IPS-NIHi7 (cell line): Measurements from ENCODE around the gene HSD11B1.

Experiments
- DNase-seq: peaks from one replicate; pipeline ENCODE4 v3.0.0; 2012; ENCODE audit warnings: mixed read lengths; ENCODE audit errors: extremely low spot score

HSD11B1 gene

GRCh38 chr1:209727286-209727685 is 22.6 kb downstream of the HSD11B1 start:
- no peak for DNase-seq

GRCh38 chr1:209727785-209728184 is 23.1 kb downstream of the HSD11B1 start:
- DNase-seq = no peak

- DNase-seq = no peak
Measured at GRCh38 chr1:209728466-209728865, 23.8 kb downstream of the HSD11B1 start.

- DNase-seq = no peak
Measured at GRCh38 chr1:209729436-209729835, 24.8 kb downstream of the HSD11B1 start.

- no peak for DNase-seq
Measured at GRCh38 chr1:209732725-209733124, 28.1 kb downstream of the HSD11B1 start.

GRCh38 chr1:209733409-209734192 is 29.0 kb downstream of the HSD11B1 start:
- no peak for DNase-seq

- no peak for DNase-seq
Measured at GRCh38 chr1:209736490-209737117, 32.0 kb downstream of the HSD11B1 start.

GRCh38 chr1:209737118-209737505 is 32.5 kb downstream of the HSD11B1 start:
- no peak for DNase-seq

- DNase-seq = no peak
Measured at GRCh38 chr1:209738270-209738669, 33.6 kb downstream of the HSD11B1 start.

GRCh38 chr1:209741193-209741592 is 36.5 kb downstream of the HSD11B1 start:
- no peak for DNase-seq

GRCh38 chr1:209741889-209742288 is 37.2 kb downstream of the HSD11B1 start:
- no peak for DNase-seq

GRCh38 chr1:209742409-209743144 is 37.9 kb downstream of the HSD11B1 start:
- no peak for DNase-seq

GRCh38 chr1:209743145-209743482 is 38.5 kb downstream of the HSD11B1 start:
- no peak for DNase-seq

- DNase-seq = no peak
Measured at GRCh38 chr1:209746451-209747165, 42.0 kb downstream of the HSD11B1 start.

- peak; percentile 98 for DNase-seq
Measured at GRCh38 chr1:209747580-209748262, 43.1 kb downstream of the HSD11B1 start.

- DNase-seq = peak; percentile 29
Measured at GRCh38 chr1:209748620-209749019, 44.0 kb downstream of the HSD11B1 start.

- DNase-seq = no peak
Measured at GRCh38 chr1:209749205-209749604, 44.6 kb downstream of the HSD11B1 start.

- no peak for DNase-seq
Measured at GRCh38 chr1:209749670-209750323, 45.2 kb downstream of the HSD11B1 start.

- no peak for DNase-seq
Measured at GRCh38 chr1:209751627-209752231, 47.1 kb downstream of the HSD11B1 start.

GRCh38 chr1:209752890-209753289 is 48.2 kb downstream of the HSD11B1 start:
- no peak for DNase-seq

GRCh38 chr1:209755256-209755655 is 50.6 kb downstream of the HSD11B1 start:
- DNase-seq = no peak
